SK-N-SH treated with all-trans-retinoic acid at 6 μM for 48 hours (cell line): ENCODE data around the gene PF4V1.

ENCODE experiments used
- ATAC-seq: fragments of 200-7000 bp; cut with Tn5 transposase; 3 replicates; pipeline ENCODE4 v1.9.1; 2020; ENCODE audit warnings: mild to moderate bottlenecking, moderate library complexity
- CREB5 ChIP-seq: fragments of 250-450 bp; sonication (Bioruptor Pico); IDR thresholded peaks from 2 replicates; pipeline ENCODE4 v1.5.1; 2020; ENCODE audit warnings: low read depth, mild to moderate bottlenecking, moderate library complexity
- CSDC2 ChIP-seq: fragments of 250-450 bp; sonication (Bioruptor Pico); IDR thresholded peaks from 2 replicates; pipeline ENCODE4 v1.5.0; 2020; ENCODE audit warnings: mild to moderate bottlenecking, moderate library complexity
- CSRNP3 ChIP-seq: fragments of 250-450 bp; sonication (Bioruptor Pico); IDR thresholded peaks from 2 replicates; pipeline ENCODE4 v1.5.1; 2021; ENCODE audit warnings: mild to moderate bottlenecking, moderate library complexity
- ESRRG ChIP-seq: fragments of 250-450 bp; sonication (Bioruptor Pico); IDR thresholded peaks from 2 replicates; pipeline ENCODE4 v1.6.1; 2021; ENCODE audit warnings: mild to moderate bottlenecking
- GLIS3 ChIP-seq: fragments of 250-450 bp; sonication (Bioruptor Pico); IDR thresholded peaks from 2 replicates; pipeline ENCODE4 v1.5.0; 2020; ENCODE audit warnings: mild to moderate bottlenecking, moderate library complexity
- ISL1 ChIP-seq: fragments of 250-450 bp; sonication (Bioruptor Pico); IDR thresholded peaks from 2 replicates; pipeline ENCODE4 v2.1.2; 2022; ENCODE audit warnings: mild to moderate bottlenecking, moderate library complexity
- OSR1 ChIP-seq: fragments of 250-450 bp; sonication (Bioruptor Pico); IDR thresholded peaks from 2 replicates; pipeline ENCODE4 v1.8.0; 2022; ENCODE audit warnings: moderate library complexity, mild to moderate bottlenecking, inconsistent platforms
- PATZ1 ChIP-seq: fragments of 250-450 bp; sonication (Bioruptor Pico); IDR thresholded peaks from 2 replicates; pipeline ENCODE4 v1.8.0; 2020; ENCODE audit warnings: mild to moderate bottlenecking, moderate library complexity, borderline replicate concordance
- POU6F1 ChIP-seq: fragments of 250-450 bp; sonication (Bioruptor Pico); IDR thresholded peaks from 2 replicates; pipeline ENCODE4 v1.8.0; 2021; ENCODE audit warnings: low read depth, mild to moderate bottlenecking, moderate library complexity, borderline replicate concordance
- PPARA ChIP-seq: fragments of 250-450 bp; sonication (Bioruptor Pico); IDR thresholded peaks from 2 replicates; pipeline ENCODE4 v1.5.0; 2020; ENCODE audit warnings: mild to moderate bottlenecking, borderline replicate concordance
- RARB ChIP-seq: fragments of 250-450 bp; sonication (Bioruptor Pico); IDR thresholded peaks from 2 replicates; pipeline ENCODE4 v1.8.0; 2021; ENCODE audit warnings: mild to moderate bottlenecking, moderate library complexity
- SNAI2 ChIP-seq: fragments of 250-450 bp; sonication (Bioruptor Pico); IDR thresholded peaks from 2 replicates; pipeline ENCODE4 v1.5.0; 2020; ENCODE audit warnings: mild to moderate bottlenecking, moderate library complexity
- TCF4 ChIP-seq: fragments of 250-450 bp; sonication (Bioruptor Pico); IDR thresholded peaks from 2 replicates; pipeline ENCODE4 v1.8.0; 2021; ENCODE audit warnings: mild to moderate bottlenecking, moderate library complexity, borderline replicate concordance
- TOX ChIP-seq: fragments of 250-450 bp; sonication (Bioruptor Pico); IDR thresholded peaks from 2 replicates; pipeline ENCODE4 v1.8.0; 2021; ENCODE audit warnings: mild to moderate bottlenecking, moderate library complexity, borderline replicate concordance
- TSHZ2 ChIP-seq: fragments of 250-450 bp; sonication (Bioruptor Pico); IDR thresholded peaks from 2 replicates; pipeline ENCODE4 v1.5.0; 2020; ENCODE audit warnings: mild to moderate bottlenecking, moderate library complexity
- ZC3H10 ChIP-seq: fragments of 250-450 bp; sonication (Bioruptor Pico); IDR thresholded peaks from 2 replicates; pipeline ENCODE4 v1.5.1; 2021; ENCODE audit warnings: mild to moderate bottlenecking, moderate library complexity
- ZFP30 ChIP-seq: fragments of 450-650 bp; formaldehyde crosslinking; IDR thresholded peaks from 2 replicates; pipeline ENCODE4 v1.5.0; 2022; ENCODE audit warnings: mild to moderate bottlenecking, moderate library complexity
- ZNF565 ChIP-seq: fragments of 450-650 bp; formaldehyde crosslinking; conservative IDR thresholded peaks from 2 replicates; pipeline ENCODE4 v1.5.0; 2020; ENCODE audit warnings: low read depth, mild to moderate bottlenecking, moderate library complexity
- ZNF70 ChIP-seq: fragments of 450-650 bp; formaldehyde crosslinking; IDR thresholded peaks from 2 replicates; pipeline ENCODE4 v1.5.0; 2020; ENCODE audit warnings: mild to moderate bottlenecking, moderate library complexity
- ZNF8 ChIP-seq: fragments of 450-650 bp; formaldehyde crosslinking; IDR thresholded peaks from 2 replicates; pipeline ENCODE4 v1.5.0; 2020; ENCODE audit warnings: mild to moderate bottlenecking, moderate library complexity

PF4V1 gene

GRCh38 chr4:73851293-73851692 lies 1.8 kb upstream of the PF4V1 start (continued):
- TF ChIP-seq PATZ1 (CRISPR knock-in tag) (no peak), CSRNP3 (CRISPR knock-in tag) (no peak), TCF4 (CRISPR knock-in tag) (no peak), RARB (CRISPR knock-in tag) (no peak)

GRCh38 chr4:73852771-73853170 lies 325 bp upstream of the PF4V1 start:
- TF ChIP-seq ZC3H10 (CRISPR knock-in tag) (no peak), ISL1 (CRISPR knock-in tag) (no peak), CSRNP3 (CRISPR knock-in tag) (no peak), ESRRG (CRISPR knock-in tag) (no peak), TCF4 (CRISPR knock-in tag) (no peak), CSDC2 (CRISPR knock-in tag) (no peak), OSR1 (no peak), ZNF565 (no peak), ZNF8 (CRISPR knock-in tag) (no peak), RARB (CRISPR knock-in tag) (no peak), PPARA (CRISPR knock-in tag) (no peak), SNAI2 (no peak), CREB5 (CRISPR knock-in tag) (no peak), TSHZ2 (CRISPR knock-in tag) (no peak), TOX (CRISPR knock-in tag) (no peak), POU6F1 (no peak), ZNF70 (CRISPR knock-in tag) (no peak), GLIS3 (CRISPR knock-in tag) (no peak), ZFP30 (CRISPR knock-in tag) (no peak)
- ATAC-seq, result no peak
